ENCODE results near the gene FRAT2.
"Not testable (repeated sequence)": the region's sequence is repeated elsewhere in the genome, so short reads cannot be mapped to it uniquely, and the experiment has no call there.

The FRAT2 gene

GRCh38 chr10:97356318-97356914 is 21.9 kb upstream of the FRAT2 start:
- no peak for DNase-seq (ENCODE audit: low read depth, low spot score)

GRCh38 chr10:97355571-97355975 is 21.0 kb upstream of the FRAT2 start:
- DNase-seq (ENCODE audit: low read depth, low spot score), result peak; percentile 50

GRCh38 chr10:97353945-97354344 is 19.4 kb upstream of the FRAT2 start:
- DNase-seq (ENCODE audit: low read depth, low spot score), result no peak

GRCh38 chr10:97349752-97350513 is 15.4 kb upstream of the FRAT2 start:
- no peak for DNase-seq (ENCODE audit: low read depth, low spot score)

GRCh38 chr10:97347317-97347716 is 12.8 kb upstream of the FRAT2 start:
- no peak for DNase-seq (ENCODE audit: low read depth, low spot score)

- DNase-seq (ENCODE audit: low read depth, low spot score), result not testable (repeated sequence)
Measured at GRCh38 chr10:97343664-97344063, 9.1 kb upstream of the FRAT2 start.

- DNase-seq (ENCODE audit: low read depth, low spot score), result no peak
Measured at GRCh38 chr10:97341416-97341815, 6.9 kb upstream of the FRAT2 start.

- peak; percentile 7 for DNase-seq (ENCODE audit: low read depth, low spot score)
Measured at GRCh38 chr10:97338041-97338440, 3.5 kb upstream of the FRAT2 start.

GRCh38 chr10:97336942-97337831 is 2.7 kb upstream of the FRAT2 start:
- DNase-seq (ENCODE audit: low read depth, low spot score), result peak; percentile 98

GRCh38 chr10:97336446-97336845 is 1.9 kb upstream of the FRAT2 start:
- DNase-seq (ENCODE audit: low read depth, low spot score), result no peak

GRCh38 chr10:97336006-97336405 is 1.5 kb upstream of the FRAT2 start:
- no peak for DNase-seq (ENCODE audit: low read depth, low spot score)

- peak; percentile 72 for DNase-seq (ENCODE audit: low read depth, low spot score)
Measured at GRCh38 chr10:97335188-97335619, 675 bp upstream of the FRAT2 start.

- DNase-seq (ENCODE audit: low read depth, low spot score), result peak; percentile 76
Measured at GRCh38 chr10:97333601-97334369, 744 bp downstream of the FRAT2 start.

GRCh38 chr10:97333351-97333600 is 1.3 kb downstream of the FRAT2 start:
- DNase-seq (ENCODE audit: low read depth, low spot score), result no peak

- peak; percentile 68 for DNase-seq (ENCODE audit: low read depth, low spot score)
Measured at GRCh38 chr10:97332591-97333350, 1.8 kb downstream of the FRAT2 start.

GRCh38 chr10:97331153-97331703 is 3.3 kb downstream of the FRAT2 start:
- peak; percentile 25 for DNase-seq (ENCODE audit: low read depth, low spot score)

- DNase-seq (ENCODE audit: low read depth, low spot score), result no peak
Measured at GRCh38 chr10:97329766-97330165, 4.8 kb downstream of the FRAT2 start.

GRCh38 chr10:97328646-97329453 is 5.7 kb downstream of the FRAT2 start:
- no peak for DNase-seq (ENCODE audit: low read depth, low spot score)

GRCh38 chr10:97327348-97328294 is 6.9 kb downstream of the FRAT2 start:
- DNase-seq (ENCODE audit: low read depth, low spot score), result no peak
